Body of pancreas (tissue), 4 donors: Measurements from ENCODE around the gene GRIA3. TPM values are rescaled to one million over a fixed set of nuclear protein-coding genes. Genes with fewer than 3 reads are reported as not detected.
A peak's percentile ranks its signal among the peaks of the same experiment; 100 is the strongest.

Experiments
- ATAC-seq: fragments of 150-250 bp; one replicate; pipeline ENCODE4 v1.9.1; 2016
- DNase-seq, 4 donors: peaks; one replicate each; pipeline ENCODE4 v3.0.0-alpha.2; 2019
- H3K27ac ChIP-seq, 4 donors: fragments of 200-600 bp; sonication (generic); 1 replicate in 3 of 4; 2 replicates in 1 of 4; pipeline versions ENCODE4 v1.5.1 to v1.6.1; 2016 to 2019; ENCODE audit warnings: mild to moderate bottlenecking in 1 of 4, mixed read lengths in 1 of 4, moderate library complexity in 1 of 4
- H3K27me3 ChIP-seq, 2 donors: fragments of 200-600 bp; sonication (generic); one replicate each; pipeline ENCODE4 v1.6.0; 2016; ENCODE audit warnings: mild to moderate bottlenecking in 1 of 2
- H3K36me3 ChIP-seq, 2 donors: fragments of 200-600 bp; sonication (generic); replicated peaks in 1 of 2; 2 replicates each; pipeline ENCODE4 v1.5.1; 2016; ENCODE audit warnings: low read depth in 2 of 2; ENCODE audit not compliant: insufficient read depth in 1 of 2
- H3K4me1 ChIP-seq: fragments of 200-600 bp; sonication (generic); one replicate; pipeline ENCODE4 v1.6.0; 2016
- H3K4me3 ChIP-seq, 2 donors: fragments of 200-600 bp; sonication (generic); 1 replicate in 1 of 2; 2 replicates in 1 of 2; pipeline ENCODE4 v1.5.1; 2016 to 2019
- H3K9me3 ChIP-seq, 3 donors: fragments of 200-600 bp; sonication (generic); 1 replicate in 2 of 3; 2 replicates in 1 of 3; pipeline ENCODE4 v1.5.1; 2016
- CTCF ChIP-seq, 7 experiments: fragments of 450-650 bp in 4 of 7; fragments of 200-600 bp in 3 of 7; sonication (generic) in 3 of 7; IDR thresholded peaks; one replicate each; pipeline ENCODE4 v1.5.1; 2016 to 2019; ENCODE audit warnings: antibody characterized with exemption in 7 of 7
- POLR2A ChIP-seq, 3 donors: fragments of 450-650 bp; IDR thresholded peaks; one replicate each; pipeline ENCODE4 v1.6.1; 2016; ENCODE audit warnings: antibody characterized with exemption in 3 of 3, mild to moderate bottlenecking in 2 of 3
- WGBS, 2 donors: methylation state at CpG; one replicate each; pipeline ENCODE4 v1.1.5; 2017; 5-methylcytosine and 5-hydroxymethylcytosine counted together
- intact Hi-C: fragments of 100-400 bp; cut with DNase I; formaldehyde crosslinking; loops from one replicate; pipeline ENCODE4 v1.15.1; 2023
- total RNA-seq, 2 donors: library from RNA; depleted of rRNA; stranded (reverse); fragments of >200 nt; gene quantifications; one replicate each; pipeline ENCODE4 v1.1.0, GENCODE V29; 2016

The GRIA3 gene
- total RNA-seq, 2 donors from 2014 or later = 0.52 to 0.99 TPM

DNA sequence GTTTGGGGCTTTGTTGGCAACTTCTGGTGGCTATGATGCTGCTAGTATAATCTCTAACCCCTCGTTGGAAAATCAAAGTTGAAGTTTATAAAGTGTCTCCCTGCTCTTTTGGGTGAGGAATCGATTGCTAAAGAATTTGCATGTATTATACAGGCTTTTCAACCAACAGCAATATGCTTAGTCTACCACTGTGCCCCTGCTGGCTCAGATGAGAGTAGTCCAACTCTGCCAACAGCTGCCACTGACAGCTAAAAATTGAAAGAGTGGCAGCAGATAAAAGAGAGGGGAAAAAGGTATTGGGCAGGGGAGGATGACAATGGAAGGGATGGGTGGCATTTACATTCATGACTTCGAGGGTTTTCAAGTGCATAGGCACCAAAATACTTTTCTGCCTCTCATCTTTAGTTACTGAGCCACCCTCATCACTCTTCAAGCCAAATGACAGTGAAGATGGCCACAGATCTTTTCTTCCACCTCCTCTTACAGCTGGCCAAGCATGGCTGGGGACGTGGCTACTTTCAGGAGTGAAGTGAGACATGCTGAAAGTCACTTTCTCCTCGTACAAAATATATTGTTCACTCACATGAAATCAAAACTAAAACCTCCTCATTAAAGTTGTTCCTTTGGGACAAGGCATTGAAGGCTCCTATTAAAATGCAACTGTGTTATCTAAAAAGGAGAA, 2.7 kb upstream of the GRIA3 start:
- Histone ChIP-seq H3K4me1 (peaks cover 11% of the 10 kb centered on the region), H3K9me3 (no peaks in the 10 kb centered on the region), H3K4me3 (no peak overlapping the region), H3K27me3 (no peaks in the 10 kb centered on the region), H3K27ac (no peak overlapping the region), H3K36me3 (no peaks in the 10 kb centered on the region)
- DNase-seq (no peak), ATAC-seq (no peak)
- TF ChIP-seq CTCF (IDR thresholded peaks at IDR 0.05) (no peak), POLR2A (IDR thresholded peaks at IDR 0.05) (no peak)
- intact Hi-C loops = no loop called here
- WGBS, 2 donors = 47 to 56% methylated on average over 5 of the region's 5 CpGs

DNA sequence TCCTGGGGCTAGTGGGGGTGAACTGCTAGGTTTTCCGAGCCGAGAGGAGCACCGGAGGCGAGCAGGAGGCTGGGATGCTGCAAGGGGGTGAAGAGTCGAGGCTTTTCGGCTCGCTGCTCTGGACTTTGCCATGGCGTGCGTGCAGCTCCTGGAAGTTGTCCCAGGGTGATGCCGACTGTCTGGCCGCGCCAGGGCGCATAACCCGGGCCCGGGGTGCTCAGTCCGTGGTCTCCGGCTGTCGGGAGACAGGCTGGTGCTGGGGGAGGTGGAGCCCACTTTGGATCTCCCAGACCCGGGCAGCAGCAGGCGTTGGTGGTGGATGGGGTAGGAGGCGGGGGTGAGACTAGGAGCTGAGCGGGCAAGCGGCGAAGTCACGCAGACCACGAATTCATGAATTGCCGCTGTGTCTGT, 793 bp downstream of the GRIA3 start:
- no peaks in the 10 kb centered on the region for H3K36me3 ChIP-seq
- peak; percentile 30 for ATAC-seq

GRCh38 chrX:123185721-123186120, 1.6 kb downstream of the GRIA3 start:
- no peak for DNase-seq
- intact Hi-C loops = no loop called here
- ATAC-seq = no peak
- Histone ChIP-seq H3K36me3 (no peaks in the 10 kb centered on the region), H3K9me3 (no peaks in the 10 kb centered on the region), H3K27ac (no peak overlapping the region), H3K4me3 (no peak overlapping the region), H3K4me1 (peaks cover 11% of the 10 kb centered on the region), H3K27me3 (no peaks in the 10 kb centered on the region)
- WGBS, 2 donors = 40 to 58% methylated on average over 4 to 9 of the region's 9 CpGs
- TF ChIP-seq POLR2A (IDR thresholded peaks at IDR 0.05) (no peak), CTCF (IDR thresholded peaks at IDR 0.05) (no peak)

More for the DNA sequence above, 793 bp downstream of the GRIA3 start:
- H3K27me3 ChIP-seq = no peaks in the 10 kb centered on the region
- intact Hi-C loops = no loop called here
- no peak for TF ChIP-seq POLR2A (IDR thresholded peaks at IDR 0.05)
- TF ChIP-seq CTCF (IDR thresholded peaks at IDR 0.05) = no peak
- no peaks in the 10 kb centered on the region for H3K9me3 ChIP-seq
- DNase-seq = no peak
- H3K27ac ChIP-seq = no peak overlapping the region
- 5% methylated on average over 19 of the region's 27 CpGs; no CpG with 5 or more reads in 1 of the 2 donors for WGBS, 2 donors
- H3K4me1 ChIP-seq = peaks cover 11% of the 10 kb centered on the region
- no peak overlapping the region for H3K4me3 ChIP-seq

DNA sequence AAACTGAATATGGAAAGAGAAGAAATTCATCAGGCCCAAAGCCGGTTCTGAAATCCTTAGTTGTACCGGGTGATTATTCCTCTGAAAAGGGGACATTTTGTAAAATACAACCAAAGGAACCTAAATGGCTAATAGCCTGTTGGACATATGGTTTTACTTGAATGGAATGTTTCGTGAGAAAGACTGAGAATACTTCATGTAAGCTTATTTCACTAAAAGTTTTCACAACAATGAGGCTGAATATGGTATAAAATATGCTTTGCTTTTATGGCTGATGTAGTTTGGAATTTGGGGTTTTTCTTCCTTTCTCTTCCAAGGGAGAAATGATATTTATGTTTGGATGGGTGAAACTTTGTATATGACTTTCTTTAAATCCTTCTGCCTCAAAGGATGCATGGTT, 2.7 kb downstream of the GRIA3 start:
- 84 to 92% methylated on average over 3 of the region's 3 CpGs for WGBS, 2 donors
- Histone ChIP-seq H3K9me3 (no peaks in the 10 kb centered on the region), H3K27ac (no peak overlapping the region), H3K4me1 (peaks cover 11% of the 10 kb centered on the region), H3K27me3 (no peaks in the 10 kb centered on the region), H3K4me3 (no peak overlapping the region), H3K36me3 (no peaks in the 10 kb centered on the region)
- intact Hi-C loops = no loop called here
- no peak for DNase-seq
- ATAC-seq = no peak
- TF ChIP-seq POLR2A (IDR thresholded peaks at IDR 0.05) (no peak), CTCF (IDR thresholded peaks at IDR 0.05) (no peak)

- H3K27ac ChIP-seq = no peak overlapping the region
- no peak for DNase-seq
- TF ChIP-seq CTCF (IDR thresholded peaks at IDR 0.05) = no peak
- no peak for TF ChIP-seq POLR2A (IDR thresholded peaks at IDR 0.05)
- ATAC-seq = no peak
- H3K27me3 ChIP-seq = no peaks in the 10 kb centered on the region
- peaks cover 11% of the 10 kb centered on the region for H3K4me1 ChIP-seq
- intact Hi-C loops = no loop called here
- H3K4me3 ChIP-seq = no peak overlapping the region
- WGBS, 2 donors = 87 to 89% methylated on average over 3 of the region's 3 CpGs
- H3K9me3 ChIP-seq = no peaks in the 10 kb centered on the region
- H3K36me3 ChIP-seq = no peaks in the 10 kb centered on the region
Measured at GRCh38 chrX:123188081-123188480, 4.0 kb downstream of the GRIA3 start.
